MCF 10A (cell line): ENCODE measurements around the gene KRTAP10-3. TPM values are rescaled to one million over a fixed set of nuclear protein-coding genes. Genes with fewer than 3 reads are reported as not detected.

Experiments
- BruUV-seq: library from RNA; stranded (reverse); fragments of 400-500 nt; replicated peaks from 2 replicates; lab custom pipeline; 2021; lab: Mats Ljungman, UMichigan
- CTCF ChIA-PET: fragments of 300-600 bp; sonication (Branson Sonifier 250); formaldehyde crosslinking; extraction: SDS; loops from one replicate; lab custom pipeline; 2021; ENCODE audit warnings: antibody characterized with exemption, inconsistent platforms; lab: Yijun Ruan, JAX
- POLR2A ChIA-PET: fragments of 300-600, 350-650 bp; sonication (Branson Sonifier 250); formaldehyde crosslinking; extraction: SDS; loops from one replicate; lab custom pipeline; 2020; ENCODE audit warnings: antibody characterized with exemption, inconsistent platforms; lab: Yijun Ruan, JAX
- DNase-seq: peaks from one replicate; pipeline ENCODE4 v3.0.0-alpha.2; 2018; ENCODE audit not compliant: unreplicated experiment
- H3K27ac Mint-ChIP-seq: one replicate; pipeline ENCODE4 v1.8.0; 2022; ENCODE audit warnings: mild to moderate bottlenecking, low read depth, mixed read lengths; ENCODE audit not compliant: unreplicated experiment
- H3K27me3 Mint-ChIP-seq: one replicate; pipeline ENCODE4 v1.8.0; 2022; ENCODE audit warnings: mixed read lengths; ENCODE audit not compliant: insufficient read depth, unreplicated experiment
- H3K36me3 Mint-ChIP-seq: one replicate; pipeline ENCODE4 v1.8.0; 2022; ENCODE audit warnings: mild to moderate bottlenecking, moderate library complexity, mixed read lengths; ENCODE audit not compliant: insufficient read depth, unreplicated experiment
- H3K4me1 Mint-ChIP-seq: one replicate; pipeline ENCODE4 v1.8.0; 2022; ENCODE audit warnings: mixed read lengths; ENCODE audit not compliant: insufficient read depth, unreplicated experiment
- H3K4me3 Mint-ChIP-seq: one replicate; pipeline ENCODE4 v1.8.0; 2022; ENCODE audit warnings: mild to moderate bottlenecking, moderate library complexity, mixed read lengths; ENCODE audit not compliant: unreplicated experiment
- H3K9me3 Mint-ChIP-seq: one replicate; pipeline ENCODE4 v1.8.0; 2022; ENCODE audit warnings: mixed read lengths; ENCODE audit not compliant: unreplicated experiment
- intact Hi-C: fragments of 100-400 bp; cut with micrococcal nuclease; formaldehyde crosslinking; loops from 2 replicates; pipeline ENCODE4 v1.14.1; 2022
- total RNA-seq: library from RNA; stranded (reverse); gene quantifications from 2 replicates; pipeline ENCODE4 v1.2.3, GENCODE V29; 2022
- TF ChIP-seq, protein P1 (sequence below): fragments of 200-600 bp; IDR thresholded peaks from one replicate; pipeline ENCODE4 v1.8.0; 2022; ENCODE audit warnings: antibody characterized with exemption, mild to moderate bottlenecking; ENCODE audit not compliant: unreplicated experiment

Gene KRTAP10-3
- total RNA-seq, 1 experiment from 2014 or later, result not detected

DNA sequence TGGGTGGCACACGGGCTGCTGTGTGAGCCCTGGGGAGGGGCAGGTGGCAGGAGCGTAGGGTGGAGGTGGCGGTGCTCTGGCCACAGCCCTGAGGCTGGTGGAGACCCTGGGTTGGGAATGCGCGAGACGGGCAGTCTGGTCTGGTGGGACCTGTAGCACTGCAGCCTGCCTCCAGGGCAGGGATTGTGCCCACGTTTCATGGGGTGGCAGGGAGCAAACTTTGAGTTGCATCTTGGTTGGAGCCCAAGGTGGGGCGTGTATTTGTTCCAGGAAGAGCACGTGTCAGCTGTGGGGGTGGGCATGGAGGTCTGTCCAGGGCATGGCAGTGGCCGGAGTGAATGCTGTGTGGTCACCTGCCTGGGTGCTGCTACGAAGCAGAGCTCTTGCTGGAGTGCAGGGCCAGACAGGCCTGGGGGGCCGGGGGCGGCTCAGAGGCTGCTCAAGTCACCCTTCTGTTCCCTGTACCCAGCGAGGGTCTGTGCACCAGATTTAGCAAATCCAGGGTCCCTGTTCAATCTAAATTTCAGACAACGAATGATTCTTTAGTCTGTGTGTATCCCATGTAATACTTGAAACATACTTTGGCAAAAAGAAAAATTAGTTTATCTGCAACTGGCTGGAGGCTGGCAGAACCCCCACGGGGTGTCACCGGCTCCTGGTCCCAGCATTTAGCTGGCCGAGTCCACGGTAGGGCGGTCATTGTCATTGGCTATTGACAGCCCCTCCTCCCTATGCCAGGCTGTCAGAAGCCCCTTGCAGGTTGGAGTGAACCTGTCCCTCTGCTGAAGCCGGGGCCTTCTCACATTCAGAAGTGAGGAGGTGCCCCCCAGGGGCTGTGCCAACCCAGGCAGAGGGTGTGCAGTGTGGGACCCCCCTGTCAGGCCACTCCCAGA, 45.9 kb downstream of the KRTAP10-3 start:
- TF ChIP-seq, protein P1, sequence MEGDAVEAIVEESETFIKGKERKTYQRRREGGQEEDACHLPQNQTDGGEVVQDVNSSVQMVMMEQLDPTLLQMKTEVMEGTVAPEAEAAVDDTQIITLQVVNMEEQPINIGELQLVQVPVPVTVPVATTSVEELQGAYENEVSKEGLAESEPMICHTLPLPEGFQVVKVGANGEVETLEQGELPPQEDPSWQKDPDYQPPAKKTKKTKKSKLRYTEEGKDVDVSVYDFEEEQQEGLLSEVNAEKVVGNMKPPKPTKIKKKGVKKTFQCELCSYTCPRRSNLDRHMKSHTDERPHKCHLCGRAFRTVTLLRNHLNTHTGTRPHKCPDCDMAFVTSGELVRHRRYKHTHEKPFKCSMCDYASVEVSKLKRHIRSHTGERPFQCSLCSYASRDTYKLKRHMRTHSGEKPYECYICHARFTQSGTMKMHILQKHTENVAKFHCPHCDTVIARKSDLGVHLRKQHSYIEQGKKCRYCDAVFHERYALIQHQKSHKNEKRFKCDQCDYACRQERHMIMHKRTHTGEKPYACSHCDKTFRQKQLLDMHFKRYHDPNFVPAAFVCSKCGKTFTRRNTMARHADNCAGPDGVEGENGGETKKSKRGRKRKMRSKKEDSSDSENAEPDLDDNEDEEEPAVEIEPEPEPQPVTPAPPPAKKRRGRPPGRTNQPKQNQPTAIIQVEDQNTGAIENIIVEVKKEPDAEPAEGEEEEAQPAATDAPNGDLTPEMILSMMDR, result no peak
- BruUV-seq, result no TSS peak

DNA sequence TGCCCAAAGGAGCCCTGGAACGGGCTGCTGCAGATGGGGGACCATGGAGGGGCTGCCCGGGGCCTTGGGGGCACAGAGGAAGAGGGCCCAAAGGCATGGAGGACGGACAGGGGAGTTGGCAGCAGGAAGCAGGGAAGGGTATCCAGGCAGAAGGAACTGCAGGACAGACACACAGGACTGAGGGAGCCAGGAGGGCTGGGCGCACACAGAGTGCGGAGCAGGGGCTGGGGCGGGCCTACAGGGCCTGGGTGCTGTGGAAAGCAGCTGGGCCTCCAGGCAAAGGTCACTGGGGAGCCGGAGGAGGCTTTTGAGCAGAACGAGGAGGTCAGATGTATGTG, 46.7 kb downstream of the KRTAP10-3 start:
- Mint-ChIP-seq H3K27ac (no peak overlapping the region), H3K27me3 (peaks cover 23% of the 10 kb centered on the region), H3K4me1 (peaks cover 6% of the 10 kb centered on the region), H3K4me3 (no peak overlapping the region), H3K36me3 (no peaks in the 10 kb centered on the region), H3K9me3 (no peaks in the 10 kb centered on the region)
- ChIA-PET CTCF (interaction anchor here (0.6 to 4.4 kb wide), 5 partner anchors 9 to 282 kb away, joined by 3 to 60 read pairs (median 12); no protein-coding TSS in a partner anchor), POLR2A (no interaction called here)
- DNase-seq, result no peak
- intact Hi-C loops, result loop anchor here (5.0 kb wide), 1 partner anchor 415 kb away; no protein-coding TSS in a partner anchor
- TF ChIP-seq, protein P1, result no peak
- BruUV-seq, result no TSS peak

More for the DNA sequence above, 45.9 kb downstream of the KRTAP10-3 start:
- Mint-ChIP-seq H3K27me3 (peaks cover 23% of the 10 kb centered on the region), H3K4me1 (peaks cover 6% of the 10 kb centered on the region), H3K27ac (no peak overlapping the region), H3K4me3 (no peak overlapping the region), H3K9me3 (no peaks in the 10 kb centered on the region), H3K36me3 (no peaks in the 10 kb centered on the region)
- DNase-seq, result no peak
- intact Hi-C loops, result loop anchor here (5.0 kb wide), 1 partner anchor 415 kb away; no protein-coding TSS in a partner anchor
- POLR2A ChIA-PET, result no interaction called here
- CTCF ChIA-PET, result interaction anchor here (1.0 to 4.4 kb wide), 5 partner anchors 36 to 281 kb away, joined by 3 to 32 read pairs (median 4); no protein-coding TSS in a partner anchor

- intact Hi-C loops, result loop anchor here (5.0 kb wide), 1 partner anchor 416 kb away; no protein-coding TSS in a partner anchor
- TF ChIP-seq, protein P1, result no peak
- no peaks in the 10 kb centered on the region for H3K9me3 Mint-ChIP-seq
- H3K27me3 Mint-ChIP-seq, result peaks cover 23% of the 10 kb centered on the region
- H3K27ac Mint-ChIP-seq, result no peak overlapping the region
- BruUV-seq, result no TSS peak
- ChIA-PET CTCF (interaction anchor here (0.5 to 4.4 kb wide), 28 partner anchors 8 to 627 kb away, joined by 3 to 60 read pairs (median 4); partner anchors contain the start of gene KRTAP12-2), POLR2A (no interaction called here)
- H3K4me3 Mint-ChIP-seq, result no peak overlapping the region
- DNase-seq, result no peak
- peaks cover 6% of the 10 kb centered on the region for H3K4me1 Mint-ChIP-seq
- no peaks in the 10 kb centered on the region for H3K36me3 Mint-ChIP-seq
These were observed 47.2 kb downstream of the KRTAP10-3 start for GRCh38 chr21:44511219-44511937.
